Thyroid gland (tissue), 4 donors: Measurements from ENCODE around the gene CEP19. TPM values are rescaled to one million over a fixed set of nuclear protein-coding genes. Genes with fewer than 3 reads are reported as not detected.
"Not testable (repeated sequence)": the region's sequence is repeated elsewhere in the genome, so short reads cannot be mapped to it uniquely, and the experiment has no call there.

Experiments used
- DNase-seq, 2 donors: peaks; one replicate each; pipeline ENCODE4 v3.0.0-alpha.2; 2019
- H3K27ac ChIP-seq, 3 donors: fragments of 200-600 bp; sonication (generic); 1 replicate in 2 of 3; 2 replicates in 1 of 3; pipeline ENCODE4 v1.5.1; 2016 to 2019; ENCODE audit warnings: mild to moderate bottlenecking in 1 of 3, moderate library complexity in 1 of 3
- H3K27me3 ChIP-seq: fragments of 200-600 bp; sonication (generic); one replicate; pipeline ENCODE4 v1.5.1; 2019
- H3K36me3 ChIP-seq, 2 donors: fragments of 200-600 bp; sonication (generic); one replicate each; pipeline ENCODE4 v1.5.1; 2016 to 2019
- H3K4me1 ChIP-seq, 2 donors: fragments of 200-600 bp; sonication (generic); one replicate each; pipeline ENCODE4 v1.5.1; 2017 to 2019
- H3K4me3 ChIP-seq, 3 donors: fragments of 200-600 bp; sonication (generic); replicated peaks in 1 of 3; 1 replicate in 2 of 3; 2 replicates in 1 of 3; pipeline ENCODE4 v1.5.1; 2016; ENCODE audit warnings: mild to moderate bottlenecking in 1 of 3
- H3K9me3 ChIP-seq: fragments of 200-600 bp; sonication (generic); one replicate; pipeline ENCODE4 v1.5.1; 2017
- POLR2A ChIP-seq, 2 donors: fragments of 450-650 bp; IDR thresholded peaks; one replicate each; pipeline ENCODE4 v1.6.1; 2017; ENCODE audit warnings: antibody characterized with exemption in 2 of 2, mild to moderate bottlenecking in 2 of 2, moderate library complexity in 1 of 2
- WGBS, 2 donors: methylation state at CpG; one replicate each; pipeline ENCODE4 v1.1.5; 2017; 5-methylcytosine and 5-hydroxymethylcytosine counted together
- intact Hi-C: fragments of 100-400 bp; cut with DNase I; formaldehyde crosslinking; loops from one replicate; pipeline ENCODE4 v1.15.1; 2023
- total RNA-seq, 4 donors: library from RNA; depleted of rRNA; stranded (reverse); fragments of >200 nt; gene quantifications; one replicate each; pipeline ENCODE4 v1.2.3, GENCODE V29; 2016
- TF ChIP-seq, protein P1 (sequence below), 6 experiments: fragments of 200-600 bp in 3 of 6; fragments of 450-650 bp in 3 of 6; sonication (generic) in 3 of 6; IDR thresholded peaks; one replicate each; pipeline ENCODE4 v1.5.1; 2016 to 2019; ENCODE audit warnings: antibody characterized with exemption in 6 of 6, mild to moderate bottlenecking in 2 of 6, inconsistent platforms in 1 of 6, moderate library complexity in 1 of 6

CEP19 gene
- total RNA-seq, 4 donors from 2014 or later: 1.2 to 5.2 (median 3.8) TPM

DNA sequence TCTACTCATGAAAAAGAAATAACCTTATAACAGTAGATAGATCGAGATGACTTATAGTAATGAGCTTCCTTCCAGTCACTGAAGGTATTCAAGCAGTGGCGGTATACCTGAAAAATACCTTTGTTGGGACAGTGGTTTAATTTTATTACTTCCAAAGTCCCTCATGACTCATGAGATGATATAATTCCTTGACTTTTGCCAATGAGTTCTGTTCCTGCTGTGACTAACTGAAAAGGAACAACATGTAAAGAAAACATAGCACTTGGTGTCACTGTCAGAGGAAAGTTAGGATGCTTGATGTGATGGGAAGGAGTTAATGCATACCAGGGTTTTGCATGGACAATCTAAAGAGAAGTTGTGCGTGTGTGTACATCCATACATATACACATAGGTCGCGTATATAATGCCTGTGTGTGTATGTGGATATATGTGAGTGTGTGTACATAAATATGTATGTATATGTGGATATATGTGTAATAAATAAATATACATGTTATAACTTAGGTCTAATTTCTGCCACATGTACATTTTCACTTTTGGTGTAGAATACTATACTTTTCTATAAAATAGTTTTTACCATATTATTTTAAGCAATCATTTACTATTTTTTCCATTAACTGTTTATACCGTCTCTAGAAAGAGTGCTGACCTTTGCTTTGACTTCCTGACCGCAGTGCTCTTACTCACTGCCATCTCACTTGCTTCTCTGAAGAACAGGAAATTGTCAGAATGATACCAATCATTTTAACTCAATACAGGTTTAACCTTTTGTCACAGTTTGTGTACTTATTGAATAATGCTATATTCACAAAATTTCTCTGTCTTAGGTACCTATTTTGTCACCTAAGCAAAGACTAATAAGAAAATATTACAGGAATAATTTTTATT is 15.0 kb upstream of the CEP19 start:
- Histone ChIP-seq H3K4me3 (no peak overlapping the region), H3K27ac (no peak overlapping the region), H3K36me3 (no peaks in the 10 kb centered on the region), H3K9me3 (no peaks in the 10 kb centered on the region), H3K27me3 (no peaks in the 10 kb centered on the region), H3K4me1 (no peaks in the 10 kb centered on the region)
- 86 to 89% methylated on average over 7 of the region's 7 CpGs for WGBS, 2 donors
- TF ChIP-seq, protein P1, sequence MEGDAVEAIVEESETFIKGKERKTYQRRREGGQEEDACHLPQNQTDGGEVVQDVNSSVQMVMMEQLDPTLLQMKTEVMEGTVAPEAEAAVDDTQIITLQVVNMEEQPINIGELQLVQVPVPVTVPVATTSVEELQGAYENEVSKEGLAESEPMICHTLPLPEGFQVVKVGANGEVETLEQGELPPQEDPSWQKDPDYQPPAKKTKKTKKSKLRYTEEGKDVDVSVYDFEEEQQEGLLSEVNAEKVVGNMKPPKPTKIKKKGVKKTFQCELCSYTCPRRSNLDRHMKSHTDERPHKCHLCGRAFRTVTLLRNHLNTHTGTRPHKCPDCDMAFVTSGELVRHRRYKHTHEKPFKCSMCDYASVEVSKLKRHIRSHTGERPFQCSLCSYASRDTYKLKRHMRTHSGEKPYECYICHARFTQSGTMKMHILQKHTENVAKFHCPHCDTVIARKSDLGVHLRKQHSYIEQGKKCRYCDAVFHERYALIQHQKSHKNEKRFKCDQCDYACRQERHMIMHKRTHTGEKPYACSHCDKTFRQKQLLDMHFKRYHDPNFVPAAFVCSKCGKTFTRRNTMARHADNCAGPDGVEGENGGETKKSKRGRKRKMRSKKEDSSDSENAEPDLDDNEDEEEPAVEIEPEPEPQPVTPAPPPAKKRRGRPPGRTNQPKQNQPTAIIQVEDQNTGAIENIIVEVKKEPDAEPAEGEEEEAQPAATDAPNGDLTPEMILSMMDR (IDR thresholded peaks at IDR 0.05): no peak
- TF ChIP-seq POLR2A (IDR thresholded peaks at IDR 0.05): no peak
- no peak for DNase-seq
- intact Hi-C loops: no loop called here

DNA sequence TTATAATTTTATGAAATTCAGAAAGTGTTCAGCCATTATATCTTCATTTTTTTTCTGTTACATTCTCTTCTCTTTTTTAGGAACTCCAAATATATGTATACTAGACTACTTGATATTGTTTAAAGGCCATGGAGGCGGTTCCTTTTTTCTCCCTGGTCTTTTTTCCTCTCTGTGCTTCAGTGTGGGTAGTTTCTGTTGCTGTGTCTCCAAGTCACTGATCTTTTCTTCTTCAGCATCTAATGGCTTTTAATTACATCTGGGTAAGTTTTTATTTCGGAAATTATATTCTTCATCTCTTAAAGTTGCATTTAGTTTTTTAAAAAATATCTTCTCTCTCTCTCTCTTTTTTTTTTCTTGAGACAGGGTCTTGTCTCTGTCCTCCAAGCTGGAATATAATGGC is 9.0 kb upstream of the CEP19 start:
- WGBS, 2 donors: 97 to 98% methylated on average over 2 of the region's 2 CpGs
- TF ChIP-seq, protein P1 (IDR thresholded peaks at IDR 0.05): no peak
- no peak for TF ChIP-seq POLR2A (IDR thresholded peaks at IDR 0.05)
- no peaks in the 10 kb centered on the region for H3K9me3 ChIP-seq
- H3K4me1 ChIP-seq: no peaks in the 10 kb centered on the region
- intact Hi-C loops: no loop called here
- DNase-seq: no peak
- H3K36me3 ChIP-seq: no peaks in the 10 kb centered on the region
- H3K4me3 ChIP-seq: no peak overlapping the region
- no peaks in the 10 kb centered on the region for H3K27me3 ChIP-seq
- no peak overlapping the region for H3K27ac ChIP-seq

DNA sequence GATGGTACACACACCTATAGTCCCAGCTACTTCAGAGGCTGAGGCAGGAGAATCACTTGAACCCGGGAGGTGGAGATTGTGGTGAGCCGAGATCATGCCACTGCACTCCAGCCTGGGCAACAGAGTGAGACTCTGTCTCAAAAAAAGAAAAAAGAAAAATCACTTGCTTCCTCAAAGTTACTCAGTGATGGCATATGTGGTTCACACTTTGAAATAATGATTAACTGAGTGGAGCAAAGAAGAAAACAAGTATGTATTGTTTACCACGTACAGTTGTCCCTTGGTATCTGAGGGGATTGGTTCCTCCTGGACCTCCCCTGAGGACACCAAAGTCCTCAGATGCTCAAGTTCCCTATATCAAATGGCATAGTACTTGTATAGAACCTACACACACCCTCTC is 5.1 kb upstream of the CEP19 start:
- H3K4me3 ChIP-seq, H3K4me1 ChIP-seq, H3K27me3 ChIP-seq, H3K36me3 ChIP-seq, H3K9me3 ChIP-seq, intact Hi-C loops, H3K27ac ChIP-seq, DNase-seq: not testable (repeated sequence)
- WGBS, 2 donors: 92 to 93% methylated on average over 3 of the region's 3 CpGs

DNA sequence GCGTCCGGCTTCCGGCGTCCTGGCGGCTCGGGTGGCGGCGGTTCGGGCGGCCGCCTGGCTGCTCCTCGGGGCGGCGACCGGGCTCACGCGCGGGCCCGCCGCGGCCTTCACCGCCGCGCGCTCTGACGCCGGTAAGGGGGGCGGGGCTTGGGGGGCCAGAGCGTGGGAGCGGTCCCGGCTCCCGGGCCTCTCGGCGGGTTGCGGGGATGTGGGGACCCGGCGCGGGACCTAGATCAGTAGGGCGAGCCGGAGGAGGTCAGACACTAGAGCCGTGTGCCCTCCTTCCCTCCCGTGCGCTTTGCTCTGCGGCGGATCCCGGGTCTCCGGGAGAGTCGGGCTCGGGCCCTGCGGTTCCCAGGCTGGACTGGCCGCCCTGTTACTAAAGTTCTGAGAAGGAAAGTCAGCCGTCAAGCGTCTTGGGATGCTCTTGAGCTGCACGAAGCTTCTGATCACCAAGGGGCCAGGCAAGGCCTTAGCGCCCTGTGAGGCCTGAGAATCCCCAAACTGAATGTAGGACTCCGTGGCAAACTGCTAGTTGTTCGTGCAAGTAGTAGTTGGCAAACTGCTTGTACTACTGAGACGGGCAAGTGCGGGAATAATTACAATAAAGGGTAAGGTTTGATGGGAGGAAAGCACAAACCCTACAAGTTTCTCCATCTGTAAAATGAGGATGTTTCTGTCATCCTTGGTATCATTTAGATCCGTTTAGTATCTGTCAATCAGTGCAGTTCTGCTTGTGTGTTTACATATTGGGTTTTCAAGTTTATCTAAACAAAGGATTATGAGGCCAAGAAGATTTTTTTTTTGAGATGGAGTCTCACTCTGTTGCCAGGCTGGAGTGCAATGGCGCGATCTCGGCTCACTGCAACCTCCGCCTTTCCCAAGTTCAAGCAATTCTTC is 714 bp upstream of the CEP19 start:
- H3K36me3 ChIP-seq: no peaks in the 10 kb centered on the region
- DNase-seq: peak; percentile 66 to 72
- intact Hi-C loops: no loop called here

DNA sequence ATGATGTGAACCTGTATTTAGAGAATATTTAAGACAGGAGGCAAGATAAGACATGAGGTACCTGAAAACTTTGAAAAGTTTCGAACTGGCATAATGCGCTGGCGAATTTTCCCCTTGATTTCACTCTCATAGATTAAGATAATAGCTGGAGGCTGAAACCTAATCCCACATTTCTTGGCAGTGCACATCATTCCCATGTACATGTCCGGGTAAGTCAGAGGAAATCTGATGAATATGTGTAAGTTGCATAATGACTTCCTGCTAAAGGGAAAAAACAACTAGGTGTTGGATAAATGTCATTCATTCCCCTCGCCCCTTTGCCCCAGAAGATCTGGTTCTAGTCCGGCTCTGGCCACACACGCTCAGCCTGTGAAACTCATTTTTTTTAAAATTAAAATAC is 3.6 kb downstream of the CEP19 start:
- 77 to 84% methylated on average over 7 of the region's 7 CpGs for WGBS, 2 donors
- H3K27me3 ChIP-seq: no peaks in the 10 kb centered on the region
- H3K36me3 ChIP-seq: no peaks in the 10 kb centered on the region
- H3K4me1 ChIP-seq: peaks cover 12 to 13% of the 10 kb centered on the region in 2 donors
- no peak overlapping the region for H3K27ac ChIP-seq
- TF ChIP-seq POLR2A (IDR thresholded peaks at IDR 0.05): no peak
- TF ChIP-seq, protein P1 (IDR thresholded peaks at IDR 0.05): no peak
- intact Hi-C loops: no loop called here
- no peak overlapping the region for H3K4me3 ChIP-seq
- no peaks in the 10 kb centered on the region for H3K9me3 ChIP-seq
- no peak for DNase-seq

More for the DNA sequence above, 714 bp upstream of the CEP19 start:
- Histone ChIP-seq H3K27me3 (no peaks in the 10 kb centered on the region), H3K4me1 (peaks cover 12 to 13% of the 10 kb centered on the region in 2 donors), H3K4me3 (peak overlapping the region; percentile 55 to 83 (median 76)), H3K27ac (peak overlapping the region; percentile 83 to 88 (median 84)), H3K9me3 (no peaks in the 10 kb centered on the region)
- 31 to 34% methylated on average over 11 to 12 of the region's 64 CpGs for WGBS, 2 donors
- TF ChIP-seq, protein P1 (IDR thresholded peaks at IDR 0.05): peak in 1 of 6 experiments; percentile 9
- no peak for TF ChIP-seq POLR2A (IDR thresholded peaks at IDR 0.05)
